Transverse colon (tissue), 4 donors: ENCODE data around the gene RICTOR. TPM values are rescaled to one million over a fixed set of nuclear protein-coding genes. Genes with fewer than 3 reads are reported as not detected.

Source experiments
- DNase-seq: peaks from one replicate; pipeline ENCODE4 v3.0.0-alpha.2; 2019
- H3K27ac ChIP-seq, 4 donors: fragments of 200-600 bp; sonication (generic); 2 replicates each; pipeline ENCODE4 v1.5.1; 2016 to 2018; ENCODE audit warnings: inconsistent platforms in 4 of 4
- H3K27me3 ChIP-seq: fragments of 200-600 bp; sonication (generic); 2 replicates; pipeline ENCODE4 v1.5.1; 2017; ENCODE audit warnings: inconsistent platforms
- H3K36me3 ChIP-seq, 4 donors: fragments of 200-600 bp; sonication (generic); 2 replicates each; pipeline ENCODE4 v1.5.1; 2017 to 2019; ENCODE audit warnings: inconsistent platforms in 4 of 4
- H3K4me1 ChIP-seq, 4 donors: fragments of 200-600 bp; sonication (generic); 2 replicates each; pipeline ENCODE4 v1.5.1; 2017 to 2020; ENCODE audit warnings: inconsistent platforms in 4 of 4
- H3K4me3 ChIP-seq, 4 donors: fragments of 200-600 bp; sonication (generic); 1 replicate in 1 of 4; 2 replicates in 3 of 4; pipeline versions ENCODE4 v1.5.1 to v1.6.1; 2017 to 2019; ENCODE audit warnings: inconsistent platforms in 4 of 4
- H3K9me3 ChIP-seq, 2 donors: fragments of 200-600 bp; sonication (generic); 2 replicates each; pipeline ENCODE4 v1.5.1; 2017 to 2019; ENCODE audit warnings: inconsistent platforms in 2 of 2
- EP300 ChIP-seq: sonication (generic); formaldehyde crosslinking; IDR thresholded peaks from one replicate; pipeline ENCODE4 v1.6.1; 2017; ENCODE audit warnings: antibody characterized with exemption, low read depth
- POLR2A ChIP-seq: fragments of 450-650 bp; IDR thresholded peaks from one replicate; pipeline ENCODE4 v1.6.1; 2016; ENCODE audit warnings: antibody characterized with exemption, mild to moderate bottlenecking, moderate library complexity
- POLR2AphosphoS5 ChIP-seq, 3 donors: sonication (generic); formaldehyde crosslinking; IDR thresholded peaks; one replicate each; pipeline ENCODE4 v1.6.1; 2016; ENCODE audit warnings: antibody characterized with exemption in 3 of 3
- WGBS, 2 donors: methylation state at CpG; one replicate each; pipeline ENCODE4 v1.1.5; 2018; ENCODE audit warnings: low coverage in 1 of 2; 5-methylcytosine and 5-hydroxymethylcytosine counted together
- in situ Hi-C, 4 donors: fragments of 200-750 bp; cut with MboI; loops; one replicate each; pipeline versions ENCODE4 v1.15.0 to v1.15.1; 2017; ENCODE audit warnings: low sequenced_read_pairs in 3 of 4, low pct_ligation_motif_present in 1 of 4, low pct_unique_long_range_greater_than_20kb in 1 of 4
- intact Hi-C: fragments of 100-400 bp; cut with DNase I; formaldehyde crosslinking; loops from one replicate; pipeline ENCODE4 v1.15.1; 2023; ENCODE audit warnings: low total_unique reads
- total RNA-seq, 4 donors: library from RNA; depleted of rRNA; stranded (reverse); fragments of >200 nt; gene quantifications; one replicate each; pipeline ENCODE4 v1.1.0, GENCODE V29; 2016
- TF ChIP-seq, protein P1 (sequence below), 5 experiments: fragments of 200-600 bp in 3 of 5; fragments of 450-650 bp in 2 of 5; sonication (generic) in 3 of 5; IDR thresholded peaks; 1 replicate in 2 of 5; 2 replicates in 3 of 5; pipeline ENCODE4 v1.5.1; 2016 to 2017; ENCODE audit warnings: antibody characterized with exemption in 5 of 5, inconsistent platforms in 3 of 5, mild to moderate bottlenecking in 2 of 5, moderate library complexity in 1 of 5

Gene RICTOR
- total RNA-seq, 4 donors from 2014 or later: 20.7 to 44.8 (median 25.8) TPM

DNA sequence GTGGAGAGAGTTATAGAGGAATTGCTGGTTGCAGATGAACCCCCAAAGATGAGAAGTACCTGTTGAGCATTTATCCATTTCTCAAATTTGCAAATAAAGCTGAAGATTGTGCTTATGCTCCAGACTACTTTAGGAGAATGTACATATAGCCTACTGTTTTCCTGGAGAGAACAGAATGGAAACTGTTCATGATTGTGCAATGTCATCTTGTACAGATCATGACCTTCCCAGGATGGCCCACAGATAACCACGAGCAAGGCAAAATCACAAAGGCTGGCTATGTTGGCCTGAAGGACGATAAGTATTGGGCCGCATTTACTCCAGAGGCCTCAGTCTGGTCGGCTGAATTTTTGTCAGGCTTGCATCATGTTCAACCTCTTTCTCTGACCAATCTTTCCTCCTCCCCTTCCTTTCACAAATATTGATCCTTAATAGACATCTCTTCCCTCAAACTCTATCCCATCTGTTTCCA, 28.5 kb upstream of the RICTOR start:
- intact Hi-C loops: no loop called here
- no peaks in the 10 kb centered on the region for H3K4me1 ChIP-seq
- H3K4me3 ChIP-seq: no peak overlapping the region
- in situ Hi-C loops: no loop called here
- no peak overlapping the region for H3K27ac ChIP-seq
- TF ChIP-seq, protein P1, sequence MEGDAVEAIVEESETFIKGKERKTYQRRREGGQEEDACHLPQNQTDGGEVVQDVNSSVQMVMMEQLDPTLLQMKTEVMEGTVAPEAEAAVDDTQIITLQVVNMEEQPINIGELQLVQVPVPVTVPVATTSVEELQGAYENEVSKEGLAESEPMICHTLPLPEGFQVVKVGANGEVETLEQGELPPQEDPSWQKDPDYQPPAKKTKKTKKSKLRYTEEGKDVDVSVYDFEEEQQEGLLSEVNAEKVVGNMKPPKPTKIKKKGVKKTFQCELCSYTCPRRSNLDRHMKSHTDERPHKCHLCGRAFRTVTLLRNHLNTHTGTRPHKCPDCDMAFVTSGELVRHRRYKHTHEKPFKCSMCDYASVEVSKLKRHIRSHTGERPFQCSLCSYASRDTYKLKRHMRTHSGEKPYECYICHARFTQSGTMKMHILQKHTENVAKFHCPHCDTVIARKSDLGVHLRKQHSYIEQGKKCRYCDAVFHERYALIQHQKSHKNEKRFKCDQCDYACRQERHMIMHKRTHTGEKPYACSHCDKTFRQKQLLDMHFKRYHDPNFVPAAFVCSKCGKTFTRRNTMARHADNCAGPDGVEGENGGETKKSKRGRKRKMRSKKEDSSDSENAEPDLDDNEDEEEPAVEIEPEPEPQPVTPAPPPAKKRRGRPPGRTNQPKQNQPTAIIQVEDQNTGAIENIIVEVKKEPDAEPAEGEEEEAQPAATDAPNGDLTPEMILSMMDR (IDR thresholded peaks at IDR 0.05): no peak
- TF ChIP-seq POLR2AphosphoS5 (IDR thresholded peaks at IDR 0.05): no peak
- TF ChIP-seq EP300: no peak
- no peak for TF ChIP-seq POLR2A
- H3K9me3 ChIP-seq: no peaks in the 10 kb centered on the region
- WGBS, 2 donors: 91 to 92% methylated on average over 4 of the region's 4 CpGs
- no peaks in the 10 kb centered on the region for H3K36me3 ChIP-seq
- no peak for DNase-seq
- H3K27me3 ChIP-seq: no peaks in the 10 kb centered on the region

DNA sequence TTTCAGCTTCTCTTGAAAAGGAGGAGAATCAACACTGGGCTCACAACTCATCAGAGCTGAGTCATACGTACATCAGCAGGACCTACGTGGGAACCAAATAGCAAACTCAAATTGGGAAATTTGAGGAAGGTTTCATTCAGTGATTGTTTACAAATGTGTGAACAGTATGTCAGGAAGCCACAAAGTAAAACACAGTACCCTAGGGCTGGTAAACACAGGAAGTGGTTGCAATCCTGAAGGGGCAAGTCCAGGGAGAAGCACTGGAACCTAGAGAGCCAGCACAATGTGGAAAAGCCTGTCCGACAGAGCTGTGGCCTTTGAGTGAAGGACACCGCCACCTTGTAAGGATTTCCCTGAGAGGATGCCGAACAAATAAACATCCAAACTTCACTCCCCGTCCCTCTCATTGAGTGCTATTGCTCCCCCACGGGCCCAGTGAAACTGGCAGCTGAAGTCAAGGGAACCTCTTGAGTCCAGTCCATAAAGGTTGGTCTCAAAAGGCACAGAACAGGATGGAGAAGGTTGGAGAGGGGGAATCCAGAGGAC, 26.7 kb upstream of the RICTOR start:
- no peaks in the 10 kb centered on the region for H3K27me3 ChIP-seq
- no peak overlapping the region for H3K27ac ChIP-seq
- 59 to 72% methylated on average over 2 to 7 of the region's 7 CpGs for WGBS, 2 donors
- H3K4me3 ChIP-seq: no peak overlapping the region
- in situ Hi-C loops (no loop called here), intact Hi-C loops (no loop called here)
- TF ChIP-seq EP300 (no peak), POLR2AphosphoS5 (IDR thresholded peaks at IDR 0.05) (no peak), POLR2A (no peak)
- TF ChIP-seq, protein P1 (IDR thresholded peaks at IDR 0.05): no peak
- H3K36me3 ChIP-seq: no peaks in the 10 kb centered on the region
- no peaks in the 10 kb centered on the region for H3K9me3 ChIP-seq
- H3K4me1 ChIP-seq: no peaks in the 10 kb centered on the region
- DNase-seq: no peak

DNA sequence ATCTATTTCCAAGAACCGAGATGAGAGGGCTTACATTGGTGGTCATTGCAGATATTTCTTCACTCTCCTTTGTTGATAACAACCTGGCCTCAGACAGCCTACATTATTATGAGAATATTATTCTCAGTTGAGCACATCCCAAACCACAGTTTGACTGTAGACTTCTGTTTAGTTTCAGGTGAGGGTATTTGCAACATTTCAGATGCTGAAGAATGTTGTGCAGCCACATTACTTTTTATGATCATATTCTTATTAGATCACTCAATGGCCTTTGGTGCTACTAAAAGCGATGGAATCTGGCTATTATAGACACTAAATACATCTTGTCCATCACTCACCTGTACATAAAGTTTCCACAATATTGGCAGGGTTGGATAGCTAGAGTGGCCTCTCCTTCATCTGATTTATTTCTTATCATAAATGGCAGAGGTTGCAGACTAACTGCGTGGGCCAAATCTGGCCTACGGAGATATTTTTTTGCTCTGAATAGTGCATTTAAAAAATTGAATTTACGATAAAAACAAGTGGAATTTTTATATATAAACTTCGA, 26.2 kb upstream of the RICTOR start:
- no peaks in the 10 kb centered on the region for H3K27me3 ChIP-seq
- no peak overlapping the region for H3K27ac ChIP-seq
- H3K4me1 ChIP-seq: no peaks in the 10 kb centered on the region
- no peak overlapping the region for H3K4me3 ChIP-seq
- H3K9me3 ChIP-seq: no peaks in the 10 kb centered on the region
- no peak for DNase-seq
- H3K36me3 ChIP-seq: no peaks in the 10 kb centered on the region
- 77 to 83% methylated on average over 5 to 6 of the region's 6 CpGs for WGBS, 2 donors
- in situ Hi-C loops: no loop called here
- no peak for TF ChIP-seq EP300
- intact Hi-C loops: no loop called here

DNA sequence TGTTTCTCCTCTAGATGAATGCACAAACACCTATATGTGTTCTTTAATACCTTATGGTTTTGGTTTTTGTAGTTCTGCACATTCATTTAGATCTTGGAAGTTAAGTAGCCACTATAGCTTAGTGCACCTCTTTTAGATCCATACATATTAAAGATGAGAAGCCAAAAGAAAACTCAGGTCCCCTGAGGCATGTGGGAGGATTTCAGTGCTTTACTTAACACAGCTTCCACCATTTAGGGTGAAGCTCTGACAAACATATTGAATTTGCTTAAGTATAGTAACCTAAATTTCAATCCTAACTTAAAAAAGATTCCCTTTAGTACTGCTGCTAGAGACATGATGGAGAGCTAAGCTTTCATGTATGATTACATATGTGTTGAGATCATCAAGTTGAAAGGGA, 25.6 kb upstream of the RICTOR start:
- Histone ChIP-seq H3K27me3 (no peaks in the 10 kb centered on the region), H3K27ac (no peak overlapping the region), H3K4me1 (no peaks in the 10 kb centered on the region), H3K9me3 (no peaks in the 10 kb centered on the region), H3K36me3 (no peaks in the 10 kb centered on the region), H3K4me3 (no peak overlapping the region)
- intact Hi-C loops: no loop called here
- DNase-seq: no peak
- in situ Hi-C loops: no loop called here
- TF ChIP-seq POLR2AphosphoS5 (IDR thresholded peaks at IDR 0.05) (no peak), POLR2A (no peak), EP300 (no peak)
- TF ChIP-seq, protein P1 (IDR thresholded peaks at IDR 0.05): no peak

DNA sequence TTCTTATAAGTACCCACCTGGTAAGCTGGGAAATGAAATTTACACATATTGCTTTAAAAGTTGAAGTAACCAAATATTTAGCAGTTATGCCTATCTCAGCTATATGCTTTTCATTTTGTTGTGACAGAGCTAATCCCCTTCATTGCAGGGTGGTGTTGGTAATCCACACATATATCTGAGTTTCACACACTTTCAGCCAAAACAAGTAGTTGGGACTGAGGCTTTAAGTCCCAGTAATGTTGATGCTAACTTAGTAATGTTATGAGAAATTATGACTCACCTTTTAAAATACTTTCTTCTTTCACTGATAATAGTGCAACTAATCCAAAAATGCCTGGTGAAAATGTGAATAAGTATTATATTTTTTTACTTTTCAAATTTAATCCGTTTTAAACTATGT, 19.2 kb upstream of the RICTOR start:
- Histone ChIP-seq H3K4me3 (no peak overlapping the region), H3K4me1 (peaks cover 0 to 6% (median 0%) of the 10 kb centered on the region in 4 donors), H3K36me3 (no peaks in the 10 kb centered on the region), H3K27ac (no peak overlapping the region), H3K27me3 (no peaks in the 10 kb centered on the region), H3K9me3 (no peaks in the 10 kb centered on the region)
- intact Hi-C loops: no loop called here
- 53 to 56% methylated on average over 1 of the region's 1 CpG for WGBS, 2 donors
- TF ChIP-seq, protein P1 (IDR thresholded peaks at IDR 0.05): no peak
- TF ChIP-seq POLR2AphosphoS5 (IDR thresholded peaks at IDR 0.05): no peak
- no peak for TF ChIP-seq POLR2A
- TF ChIP-seq EP300: no peak
- in situ Hi-C loops: no loop called here
- no peak for DNase-seq
